ENCODE measurements around the gene SMIM21. TPM values are rescaled to one million over a fixed set of nuclear protein-coding genes. Genes with fewer than 3 reads are reported as not detected.

SMIM21 gene
- total RNA-seq, 2 donors from 2014 or later = not detected

Other genes with a start within 250 kb of the SMIM21 start
- gene PTGR3, start 218.6 kb downstream of the SMIM21 start, total RNA-seq = 10 to 100 TPM; 42.9 to 54.6 TPM
- 10 to 100 TPM; 24.8 to 34.1 TPM for gene TSHZ1, start 216.9 kb downstream of the SMIM21 start, total RNA-seq

All from left colon (tissue), 2 donors.